ENCODE data around the gene KNL1.

DNA sequence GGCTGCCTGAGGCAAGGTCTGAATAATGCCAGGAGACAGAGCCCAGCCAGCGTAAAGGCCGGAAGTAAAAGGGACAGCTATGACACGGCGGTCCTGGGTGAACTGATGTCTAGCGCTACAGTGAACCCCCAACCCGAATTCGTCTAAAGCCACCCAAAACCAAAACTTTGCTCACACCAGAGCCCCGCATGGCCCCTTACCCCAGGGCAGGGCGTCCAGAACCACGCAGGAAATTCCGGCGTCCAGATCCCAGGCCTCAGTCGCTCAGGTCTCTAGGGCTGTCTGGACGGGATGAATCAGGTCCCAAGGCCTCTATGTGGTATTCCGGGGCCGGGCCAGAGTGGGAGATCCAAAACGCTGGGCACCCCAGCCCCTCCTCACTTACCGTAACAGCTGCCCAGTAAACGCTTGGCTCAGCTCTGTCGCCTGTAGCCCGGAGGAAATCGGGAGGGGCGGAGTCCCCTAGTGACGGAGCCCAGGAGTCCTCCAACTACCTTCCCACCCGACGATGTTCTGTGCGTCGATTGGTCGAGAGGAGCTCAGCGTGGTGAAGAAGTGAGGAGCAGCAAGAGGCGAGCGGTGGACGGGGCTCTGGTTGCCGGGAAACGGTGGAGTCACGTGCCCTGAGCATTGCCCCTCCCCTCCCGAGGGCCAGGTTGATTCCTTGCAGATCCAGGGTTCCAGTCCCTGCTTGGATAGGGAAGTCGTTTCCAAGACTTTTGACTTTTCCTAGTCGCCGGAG lies 29.3 kb upstream of the KNL1 start, which contains the start of gene CCDC32:
- TF ChIP-seq, protein P1, sequence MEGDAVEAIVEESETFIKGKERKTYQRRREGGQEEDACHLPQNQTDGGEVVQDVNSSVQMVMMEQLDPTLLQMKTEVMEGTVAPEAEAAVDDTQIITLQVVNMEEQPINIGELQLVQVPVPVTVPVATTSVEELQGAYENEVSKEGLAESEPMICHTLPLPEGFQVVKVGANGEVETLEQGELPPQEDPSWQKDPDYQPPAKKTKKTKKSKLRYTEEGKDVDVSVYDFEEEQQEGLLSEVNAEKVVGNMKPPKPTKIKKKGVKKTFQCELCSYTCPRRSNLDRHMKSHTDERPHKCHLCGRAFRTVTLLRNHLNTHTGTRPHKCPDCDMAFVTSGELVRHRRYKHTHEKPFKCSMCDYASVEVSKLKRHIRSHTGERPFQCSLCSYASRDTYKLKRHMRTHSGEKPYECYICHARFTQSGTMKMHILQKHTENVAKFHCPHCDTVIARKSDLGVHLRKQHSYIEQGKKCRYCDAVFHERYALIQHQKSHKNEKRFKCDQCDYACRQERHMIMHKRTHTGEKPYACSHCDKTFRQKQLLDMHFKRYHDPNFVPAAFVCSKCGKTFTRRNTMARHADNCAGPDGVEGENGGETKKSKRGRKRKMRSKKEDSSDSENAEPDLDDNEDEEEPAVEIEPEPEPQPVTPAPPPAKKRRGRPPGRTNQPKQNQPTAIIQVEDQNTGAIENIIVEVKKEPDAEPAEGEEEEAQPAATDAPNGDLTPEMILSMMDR (IDR thresholded peaks at IDR 0.05), result no peak
- no peak for TF ChIP-seq ZFX (IDR thresholded peaks at IDR 0.05; ENCODE audit: borderline replicate concordance)
